Measurements from ENCODE around the gene SLC48A1. TPM values are rescaled to one million over a fixed set of nuclear protein-coding genes. Genes with fewer than 3 reads are reported as not detected.
A peak's percentile ranks its signal among the peaks of the same experiment; 100 is the strongest.

The SLC48A1 gene
- total and polyA plus RNA-seq, 10 of the 15 experiments (the other 5 are each of a cell fraction or from before 2014, with no cell fraction given): 1.1 to 4.9 (median 1.9) TPM

DNA sequence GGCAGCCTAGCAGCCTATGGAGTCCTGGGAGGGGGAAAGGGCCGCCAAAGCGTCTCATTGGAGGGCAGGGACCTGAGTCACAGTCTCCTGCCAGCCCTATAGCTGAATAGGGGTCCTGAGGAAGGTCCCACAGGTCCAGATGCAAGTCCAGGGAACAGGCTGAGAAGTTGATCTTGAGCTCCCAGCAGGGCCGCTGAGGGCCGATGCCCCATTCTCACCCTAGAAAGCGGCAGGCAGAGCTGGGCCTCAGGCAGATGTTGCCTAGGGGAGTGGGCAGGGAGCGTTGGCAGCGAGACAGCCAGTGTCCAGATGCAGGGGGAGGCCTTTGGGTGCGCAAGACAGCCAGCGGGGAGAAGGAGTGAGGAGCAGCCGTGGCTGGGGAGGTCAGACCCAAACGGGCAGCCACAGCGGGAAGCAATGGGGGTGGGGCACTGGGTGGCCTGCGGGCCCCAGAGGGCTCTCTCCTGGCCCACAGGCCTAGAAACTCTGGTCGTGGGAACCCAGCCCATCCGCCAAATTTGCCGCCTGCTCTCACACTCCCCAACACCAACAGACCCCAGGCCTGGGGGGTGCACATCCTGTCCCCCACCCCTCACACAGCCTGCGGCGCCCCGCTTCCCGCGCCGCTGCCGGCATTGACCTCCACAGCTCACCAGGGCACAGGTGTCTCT is 45.6 kb downstream of the SLC48A1 start:
- ATAC-seq (peak; percentile 19), DNase-seq (ENCODE audit: low read depth, low spot score) (no peak), FAIRE-seq (no peak)
- ChIA-PET RAD21 (ENCODE audit: unreplicated experiment) (interaction anchor here (0.6 to 5.3 kb wide), 6 partner anchors 11 to 131 kb away, joined by 3 to 92 read pairs (median 8); no protein-coding TSS in a partner anchor), SMC1A (ENCODE audit: uncharacterized antibody, unreplicated experiment) (interaction anchor here (0.9 to 3.0 kb wide), 8 partner anchors 10 to 109 kb away, joined by 3 to 24 read pairs (median 4); no protein-coding TSS in a partner anchor), POLR2A (interaction anchor here (1.2 to 2.3 kb wide), 2 partner anchors 12 to 14 kb away, joined by 5 to 8 read pairs; no protein-coding TSS in a partner anchor), CTCF (interaction anchor here (0.9 to 5.0 kb wide), 6 partner anchors 11 to 76 kb away, joined by 3 to 108 read pairs (median 10); no protein-coding TSS in a partner anchor)
- Histone ChIP-seq H2AFZ (ENCODE audit: control insufficient read depth, low read depth, low read length) (no peak overlapping the region), H3K4me3 (peak overlapping the region; percentile 80), H3K4me1 (ENCODE audit: control insufficient read depth, insufficient read depth, low read length) (peaks cover 37% of the 10 kb centered on the region), H3K27me3 (replicated peaks in 1 of 2; ENCODE audit: control insufficient read depth in 2 of 2, insufficient read depth in 2 of 2, low read length in 1 of 2) (peaks cover 0 to 7% of the 10 kb centered on the region in 2 experiments; a peak in 3 of 4 replicates), H3K36me3 (ENCODE audit: control insufficient read depth in 2 of 2, insufficient read depth in 2 of 2, low read length in 1 of 2) (no peaks in the 10 kb centered on the region; a peak in 1 of 4 replicates), H4K20me1 (ENCODE audit: control insufficient read depth, insufficient read depth) (no peaks in the 10 kb centered on the region; the same call in 1 of the 2 replicates), H3K9ac (ENCODE audit: control insufficient read depth, insufficient read depth, low read length) (peak overlapping the region; percentile 49), H3K4me2 (ENCODE audit: control insufficient read depth, insufficient read depth) (peak overlapping the region; percentile 83), H3K79me2 (ENCODE audit: control insufficient read depth, insufficient read depth, low read length) (peaks cover 25% of the 10 kb centered on the region), H3K9me3 (replicated peaks; ENCODE audit: control insufficient read depth, insufficient read depth, low read length) (no peaks in the 10 kb centered on the region), H3K27ac (ENCODE audit: control insufficient read depth, insufficient read depth) (peak overlapping the region; percentile 37)
- TF ChIP-seq, protein P1, sequence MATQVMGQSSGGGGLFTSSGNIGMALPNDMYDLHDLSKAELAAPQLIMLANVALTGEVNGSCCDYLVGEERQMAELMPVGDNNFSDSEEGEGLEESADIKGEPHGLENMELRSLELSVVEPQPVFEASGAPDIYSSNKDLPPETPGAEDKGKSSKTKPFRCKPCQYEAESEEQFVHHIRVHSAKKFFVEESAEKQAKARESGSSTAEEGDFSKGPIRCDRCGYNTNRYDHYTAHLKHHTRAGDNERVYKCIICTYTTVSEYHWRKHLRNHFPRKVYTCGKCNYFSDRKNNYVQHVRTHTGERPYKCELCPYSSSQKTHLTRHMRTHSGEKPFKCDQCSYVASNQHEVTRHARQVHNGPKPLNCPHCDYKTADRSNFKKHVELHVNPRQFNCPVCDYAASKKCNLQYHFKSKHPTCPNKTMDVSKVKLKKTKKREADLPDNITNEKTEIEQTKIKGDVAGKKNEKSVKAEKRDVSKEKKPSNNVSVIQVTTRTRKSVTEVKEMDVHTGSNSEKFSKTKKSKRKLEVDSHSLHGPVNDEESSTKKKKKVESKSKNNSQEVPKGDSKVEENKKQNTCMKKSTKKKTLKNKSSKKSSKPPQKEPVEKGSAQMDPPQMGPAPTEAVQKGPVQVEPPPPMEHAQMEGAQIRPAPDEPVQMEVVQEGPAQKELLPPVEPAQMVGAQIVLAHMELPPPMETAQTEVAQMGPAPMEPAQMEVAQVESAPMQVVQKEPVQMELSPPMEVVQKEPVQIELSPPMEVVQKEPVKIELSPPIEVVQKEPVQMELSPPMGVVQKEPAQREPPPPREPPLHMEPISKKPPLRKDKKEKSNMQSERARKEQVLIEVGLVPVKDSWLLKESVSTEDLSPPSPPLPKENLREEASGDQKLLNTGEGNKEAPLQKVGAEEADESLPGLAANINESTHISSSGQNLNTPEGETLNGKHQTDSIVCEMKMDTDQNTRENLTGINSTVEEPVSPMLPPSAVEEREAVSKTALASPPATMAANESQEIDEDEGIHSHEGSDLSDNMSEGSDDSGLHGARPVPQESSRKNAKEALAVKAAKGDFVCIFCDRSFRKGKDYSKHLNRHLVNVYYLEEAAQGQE (IDR thresholded peaks at IDR 0.05; ENCODE audit: low read depth, low read length): no peak
- TF ChIP-seq FOS (IDR thresholded peaks at IDR 0.05; ENCODE audit: borderline replicate concordance, extremely low read depth, insufficient read length): no peak
- TF ChIP-seq HDGF (IDR thresholded peaks at IDR 0.05): no peak
- no peak for TF ChIP-seq RB1 (IDR thresholded peaks at IDR 0.05; ENCODE audit: borderline replicate concordance)
- TF ChIP-seq, protein P2, sequence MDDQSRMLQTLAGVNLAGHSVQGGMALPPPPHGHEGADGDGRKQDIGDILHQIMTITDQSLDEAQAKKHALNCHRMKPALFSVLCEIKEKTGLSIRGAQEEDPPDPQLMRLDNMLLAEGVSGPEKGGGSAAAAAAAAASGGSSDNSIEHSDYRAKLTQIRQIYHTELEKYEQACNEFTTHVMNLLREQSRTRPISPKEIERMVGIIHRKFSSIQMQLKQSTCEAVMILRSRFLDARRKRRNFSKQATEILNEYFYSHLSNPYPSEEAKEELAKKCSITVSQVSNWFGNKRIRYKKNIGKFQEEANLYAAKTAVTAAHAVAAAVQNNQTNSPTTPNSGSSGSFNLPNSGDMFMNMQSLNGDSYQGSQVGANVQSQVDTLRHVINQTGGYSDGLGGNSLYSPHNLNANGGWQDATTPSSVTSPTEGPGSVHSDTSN (IDR thresholded peaks at IDR 0.05; ENCODE audit: insufficient replicate concordance, low read depth, low read length): no peak
- no peak for TF ChIP-seq EGR1 (IDR thresholded peaks at IDR 0.05; ENCODE audit: borderline replicate concordance in 1 of 2, low read depth in 2 of 2, low read length in 2 of 2)
- no peak for TF ChIP-seq MTA3 (IDR thresholded peaks at IDR 0.05; ENCODE audit: borderline replicate concordance, low read length)
- TF ChIP-seq IKZF1 (conservative IDR thresholded peaks at IDR 0.05): no peak
- no peak for TF ChIP-seq YY1 (IDR thresholded peaks at IDR 0.05; ENCODE audit: low read depth, low read length)
- intact Hi-C loops (cut with micrococcal nuclease; ENCODE audit: unreplicated experiment): no loop called here
- no TSS peak for BruUV-seq (replicated peaks)
- WGBS (ENCODE audit: insufficient coverage, insufficient replicate concordance, low lambda C conversion rate, missing lambda C conversion rate): 6% methylated on average over 21 of the region's 23 CpGs
- in situ Hi-C loops (cut with MboI): no loop called here
